ENCODE measurements around the gene C3orf38. TPM values are rescaled to one million over a fixed set of nuclear protein-coding genes. Genes with fewer than 3 reads are reported as not detected.
"Not testable (repeated sequence)": the region's sequence is repeated elsewhere in the genome, so short reads cannot be mapped to it uniquely, and the experiment has no call there.

The C3orf38 gene
- total RNA-seq, 6 experiments from 2014 or later: 23.0 to 28.9 (median 26.4) TPM

- no peaks in the 10 kb centered on the region for H3K36me3 Mint-ChIP-seq (ENCODE audit: low read depth)
- H3K27ac Mint-ChIP-seq: no peak overlapping the region
- H3K27me3 Mint-ChIP-seq (ENCODE audit: insufficient read depth): peaks cover 2% of the 10 kb centered on the region
- H3K9me3 Mint-ChIP-seq: no peaks in the 10 kb centered on the region
- no peaks in the 10 kb centered on the region for H3K4me1 Mint-ChIP-seq (ENCODE audit: low read depth)
- peak; percentile 40 for DNase-seq
- H3K4me3 Mint-ChIP-seq: no peak overlapping the region
- TF ChIP-seq CTCF (IDR thresholded peaks at IDR 0.05): peak; percentile 70
Measured at GRCh38 chr3:88180398-88180999, 30.7 kb downstream of the C3orf38 start.

GRCh38 chr3:88182165-88182918, 32.6 kb downstream of the C3orf38 start:
- H3K27me3 Mint-ChIP-seq (ENCODE audit: insufficient read depth); H3K4me3 Mint-ChIP-seq; H3K36me3 Mint-ChIP-seq (ENCODE audit: low read depth); H3K27ac Mint-ChIP-seq; H3K4me1 Mint-ChIP-seq (ENCODE audit: low read depth); DNase-seq; H3K9me3 Mint-ChIP-seq: not testable (repeated sequence)

- Mint-ChIP-seq H3K27me3 (ENCODE audit: insufficient read depth) (no peaks in the 10 kb centered on the region; the same call in 1 of the 2 replicates), H3K4me1 (ENCODE audit: low read depth) (peaks cover 14% of the 10 kb centered on the region; the same call in 1 of the 2 replicates), H3K27ac (no peak overlapping the region), H3K4me3 (peak overlapping the region; percentile 78; the same call in 1 of the 2 replicates), H3K9me3 (no peaks in the 10 kb centered on the region), H3K36me3 (ENCODE audit: low read depth) (no peaks in the 10 kb centered on the region)
- no peak for DNase-seq
- no peak for TF ChIP-seq CTCF (IDR thresholded peaks at IDR 0.05)
Measured at GRCh38 chr3:88188436-88188835, 38.7 kb downstream of the C3orf38 start.

- H3K27ac Mint-ChIP-seq: no peak overlapping the region
- H3K9me3 Mint-ChIP-seq: no peaks in the 10 kb centered on the region
- H3K36me3 Mint-ChIP-seq (ENCODE audit: low read depth): no peaks in the 10 kb centered on the region
- no peak for DNase-seq
- no peak for TF ChIP-seq CTCF (IDR thresholded peaks at IDR 0.05)
- peaks cover 4% of the 10 kb centered on the region for H3K27me3 Mint-ChIP-seq (ENCODE audit: insufficient read depth)
- H3K4me3 Mint-ChIP-seq: peak overlapping the region; percentile 78
- H3K4me1 Mint-ChIP-seq (ENCODE audit: low read depth): peaks cover 14% of the 10 kb centered on the region; the same call in 1 of the 2 replicates
Measured at GRCh38 chr3:88189361-88189810, 39.6 kb downstream of the C3orf38 start.

- DNase-seq: no peak
- Mint-ChIP-seq H3K4me3 (no peak overlapping the region), H3K27ac (no peak overlapping the region)
Measured at GRCh38 chr3:88191872-88192409, 42.2 kb downstream of the C3orf38 start.

More at GRCh38 chr3:88191872-88192409, 42.2 kb downstream of the C3orf38 start:
- Mint-ChIP-seq H3K9me3 (no peaks in the 10 kb centered on the region), H3K4me1 (ENCODE audit: low read depth) (peaks cover 21% of the 10 kb centered on the region; the same call in 1 of the 2 replicates), H3K36me3 (ENCODE audit: low read depth) (no peaks in the 10 kb centered on the region), H3K27me3 (ENCODE audit: insufficient read depth) (peaks cover 4% of the 10 kb centered on the region)
- TF ChIP-seq CTCF (IDR thresholded peaks at IDR 0.05): no peak
